SK-N-SH (cell line): ENCODE data around the gene GZMB. TPM values are rescaled to one million over a fixed set of nuclear protein-coding genes. Genes with fewer than 3 reads are reported as not detected.

Experiments
- CTCF ChIA-PET: fragments of 300-600, 350-600 bp; formaldehyde crosslinking; extraction: SDS; loops from one replicate; lab custom pipeline; 2021; lab: Yijun Ruan, JAX
- POLR2A ChIA-PET: fragments of 350-600 bp; sonication (Branson Sonifier 250); formaldehyde crosslinking; extraction: SDS; loops from one replicate; lab custom pipeline; 2020; ENCODE audit warnings: antibody characterized with exemption, inconsistent platforms; lab: Yijun Ruan, JAX
- DNase-seq: peaks from one replicate; pipeline ENCODE4 v3.0.0; 2012
- H2AFZ ChIP-seq: fragments of 200-600 bp; sonication (generic); 2 replicates; pipeline ENCODE4 v1.8.1; 2016; ENCODE audit warnings: antibody characterized with exemption, mild to moderate bottlenecking, low read depth
- H3F3A ChIP-seq: fragments of 200-600 bp; sonication (generic); replicated peaks from 2 replicates; pipeline ENCODE3; 2016; ENCODE audit warnings: antibody characterized with exemption, mild to moderate bottlenecking; ENCODE audit not compliant: insufficient read depth
- H3K27ac ChIP-seq, 2 experiments: fragments of 200-500 bp in 1 of 2; fragments of 200-600 bp in 1 of 2; sonication (Bioruptor generic) in 1 of 2; sonication (generic), shearing (Covaris generic) in 1 of 2; 2 replicates each; pipeline versions ENCODE4 v1.5.1 to v1.6.1; 2014 to 2016; ENCODE audit warnings: low read depth in 2 of 2, inconsistent platforms in 1 of 2, low read length in 1 of 2, mild to moderate bottlenecking in 1 of 2, mixed read lengths in 1 of 2
- H3K27me3 ChIP-seq: fragments of 200-600 bp; sonication (generic), shearing (Covaris generic); 2 replicates; pipeline ENCODE4 v1.6.1; 2016; ENCODE audit warnings: mixed run types; ENCODE audit not compliant: insufficient read depth
- H3K36me3 ChIP-seq, 2 experiments: fragments of 200-500 bp in 1 of 2; fragments of 200-600 bp in 1 of 2; sonication (Bioruptor generic) in 1 of 2; sonication (generic) in 1 of 2; replicated peaks in 1 of 2; 2 replicates each; pipeline versions ENCODE3 to v1.5.1; 2014 to 2016; ENCODE audit warnings: low read length in 1 of 2, mild to moderate bottlenecking in 1 of 2; ENCODE audit not compliant: insufficient read depth in 2 of 2, control insufficient read depth in 1 of 2
- H3K4me1 ChIP-seq, 2 experiments: fragments of 200-500 bp in 1 of 2; fragments of 200-600 bp in 1 of 2; sonication (Bioruptor generic) in 1 of 2; sonication (generic), shearing (Covaris generic) in 1 of 2; 2 replicates each; pipeline versions ENCODE4 v1.5.1 to v1.6.1; 2014 to 2016; ENCODE audit warnings: low read depth in 1 of 2, low read length in 1 of 2, mixed run types in 1 of 2; ENCODE audit not compliant: insufficient read depth in 2 of 2, control insufficient read depth in 1 of 2
- H3K4me2 ChIP-seq: fragments of 200-600 bp; sonication (generic), shearing (Covaris generic); 2 replicates; pipeline ENCODE4 v1.6.1; 2017; ENCODE audit warnings: mixed run types
- H3K4me3 ChIP-seq, 2 experiments: fragments of 200-500 bp in 1 of 2; fragments of 200-600 bp in 1 of 2; sonication (Bioruptor generic) in 1 of 2; sonication (generic), shearing (Covaris generic) in 1 of 2; 2 replicates each; pipeline versions ENCODE4 v1.5.1 to v1.8.1; 2014 to 2016; ENCODE audit warnings: low read depth in 2 of 2, inconsistent platforms in 1 of 2, low read length in 1 of 2, mild to moderate bottlenecking in 1 of 2, mixed read lengths in 1 of 2, moderate library complexity in 1 of 2
- H3K79me2 ChIP-seq: fragments of 200-600 bp; sonication (generic); 2 replicates; pipeline ENCODE4 v1.8.1; 2017; ENCODE audit warnings: mild to moderate bottlenecking; ENCODE audit not compliant: insufficient read depth
- H3K9ac ChIP-seq: fragments of 200-600 bp; sonication (generic); 2 replicates; pipeline ENCODE4 v1.6.1; 2017; ENCODE audit warnings: mixed run types
- H3K9me2 ChIP-seq: fragments of 200-600 bp; sonication (generic); 2 replicates; pipeline ENCODE4 v1.6.1; 2017; ENCODE audit warnings: mixed run types
- H3K9me3 ChIP-seq: fragments of 200-600 bp; sonication (generic); 2 replicates; pipeline ENCODE4 v1.6.1; 2017; ENCODE audit warnings: mixed run types, mild to moderate bottlenecking, moderate library complexity
- H4K20me1 ChIP-seq: fragments of 200-600 bp; sonication (generic); 2 replicates; pipeline ENCODE4 v1.6.1; 2017; ENCODE audit warnings: mild to moderate bottlenecking, mixed run types; ENCODE audit not compliant: insufficient read depth
- CHD2 ChIP-seq: fragments of 150-350 bp; IDR thresholded peaks from 2 replicates; pipeline ENCODE4 v1.6.1; 2018; ENCODE audit warnings: low read length; ENCODE audit not compliant: partially characterized antibody
- CTCF ChIP-seq: fragments of 200-600 bp; sonication (generic); IDR thresholded peaks from 2 replicates; pipeline ENCODE4 v1.6.1; 2017; ENCODE audit warnings: antibody characterized with exemption, mild to moderate bottlenecking, moderate library complexity
- ELF1 ChIP-seq: IDR thresholded peaks from 2 replicates; pipeline ENCODE4 v1.4.0; 2012
- EP300 ChIP-seq, 2 experiments: IDR thresholded peaks; 2 replicates each; pipeline versions ENCODE4 v1.4.0 to v1.6.1; 2012; ENCODE audit warnings: borderline replicate concordance in 1 of 2, low read depth in 1 of 2, low read length in 1 of 2
- EZH2phosphoT487 ChIP-seq: fragments of 200-600 bp; sonication (generic); IDR thresholded peaks from 2 replicates; pipeline ENCODE4 v1.6.1; 2017; ENCODE audit warnings: low read depth, mixed run types, mild to moderate bottlenecking, antibody characterized with exemption, moderate library complexity, borderline replicate concordance
- FOXM1 ChIP-seq: IDR thresholded peaks from 2 replicates; pipeline ENCODE4 v1.4.0; 2012; ENCODE audit warnings: low read depth, mild to moderate bottlenecking
- GABPA ChIP-seq: IDR thresholded peaks from 2 replicates; pipeline ENCODE4 v1.4.0; 2012; ENCODE audit warnings: low read depth, mild to moderate bottlenecking
- GATA2 ChIP-seq: sonication (generic); formaldehyde crosslinking; IDR thresholded peaks from 2 replicates; pipeline ENCODE4 v1.5.0; 2020; ENCODE audit warnings: mild to moderate bottlenecking, missing genetic modification reagents
- IRF3 ChIP-seq: fragments of 150-350 bp; IDR thresholded peaks from 2 replicates; pipeline ENCODE4 v1.6.1; 2016; ENCODE audit warnings: mild to moderate bottlenecking, low read depth, low read length
- JUND ChIP-seq: IDR thresholded peaks from 2 replicates; pipeline ENCODE4 v1.4.0; 2012
- MEF2A ChIP-seq: IDR thresholded peaks from 2 replicates; pipeline ENCODE4 v1.4.0; 2012; ENCODE audit warnings: low read depth, borderline replicate concordance
- NFIC ChIP-seq: IDR thresholded peaks from 2 replicates; pipeline ENCODE4 v1.4.0; 2012; ENCODE audit warnings: borderline replicate concordance
- RCOR1 ChIP-seq: fragments of 150-350 bp; IDR thresholded peaks from 2 replicates; pipeline ENCODE4 v1.6.1; 2017; ENCODE audit warnings: antibody characterized with exemption, low read length
- REST ChIP-seq: IDR thresholded peaks from 2 replicates; pipeline ENCODE4 v1.6.1; 2012; ENCODE audit warnings: mild to moderate bottlenecking, low read depth, low read length, moderate library complexity
- RXRA ChIP-seq: IDR thresholded peaks from 2 replicates; pipeline ENCODE4 v1.4.0; 2012; ENCODE audit warnings: low read depth, mild to moderate bottlenecking, borderline replicate concordance
- SMC3 ChIP-seq: IDR thresholded peaks from 2 replicates; pipeline ENCODE4 v1.6.1; 2012; ENCODE audit warnings: low read depth, low read length, improper control_type of control experiment
- TAF1 ChIP-seq: IDR thresholded peaks from 2 replicates; pipeline ENCODE4 v1.6.1; 2012; ENCODE audit warnings: low read depth, mild to moderate bottlenecking, low read length, moderate library complexity, borderline replicate concordance
- TCF12 ChIP-seq: IDR thresholded peaks from 2 replicates; pipeline ENCODE4 v1.4.0; 2012
- USF2 ChIP-seq: fragments of 150-350 bp; IDR thresholded peaks from 2 replicates; pipeline ENCODE4 v1.6.1; 2017; ENCODE audit warnings: antibody characterized with exemption, low read length, low read depth, borderline replicate concordance
- YY1 ChIP-seq: IDR thresholded peaks from 2 replicates; pipeline ENCODE4 v1.4.0; 2012; ENCODE audit warnings: low read depth, mild to moderate bottlenecking
- WGBS: methylation state at CpG from one replicate; pipeline ENCODE4 v1.1.6; 2017; ENCODE audit warnings: low lambda C conversion rate; 5-methylcytosine and 5-hydroxymethylcytosine counted together
- polyA plus RNA-seq, 3 experiments: library from polyadenylated mRNA; depleted of rRNA; stranded (reverse); fragments of >200 nt; gene quantifications; 2 replicates each; pipeline ENCODE4 v1.2.3, GENCODE V29; 2012

The GZMB gene
- polyA plus RNA-seq, 1 of the 3 experiments (the other 2 are of a cell fraction) = not detected

GRCh38 chr14:24670594-24670993 is 36.6 kb upstream of the GZMB start:
- Histone ChIP-seq H4K20me1 (no peaks in the 10 kb centered on the region), H3K4me3 (no peak overlapping the region), H3K9ac (no peak overlapping the region), H3K79me2 (no peaks in the 10 kb centered on the region), H3K36me3 (no peaks in the 10 kb centered on the region), H2AFZ (no peak overlapping the region), H3K4me1 (no peaks in the 10 kb centered on the region), H3F3A (no peaks in the 10 kb centered on the region), H3K9me2 (no peaks in the 10 kb centered on the region), H3K9me3 (no peaks in the 10 kb centered on the region), H3K27me3 (no peaks in the 10 kb centered on the region), H3K27ac (no peak overlapping the region), H3K4me2 (no peak overlapping the region)
- 0% methylated on average over 1 of the region's 1 CpG for WGBS
- TF ChIP-seq YY1 (no peak), SMC3 (no peak), IRF3 (no peak), ELF1 (no peak), CTCF (no peak), GATA2 (CRISPR knock-in tag) (no peak), FOXM1 (no peak), TAF1 (no peak), RCOR1 (no peak)
- no peak for DNase-seq
- CTCF ChIA-PET = no interaction called here
- POLR2A ChIA-PET = no interaction called here

GRCh38 chr14:24669651-24670050 is 35.7 kb upstream of the GZMB start:
- no peaks in the 10 kb centered on the region for H3K4me1 ChIP-seq
- H3K9ac ChIP-seq = no peak overlapping the region
- H3K27me3 ChIP-seq = no peaks in the 10 kb centered on the region
- no peak overlapping the region for H2AFZ ChIP-seq
- H3F3A ChIP-seq = no peaks in the 10 kb centered on the region
- H3K27ac ChIP-seq = no peak overlapping the region
- no peaks in the 10 kb centered on the region for H3K79me2 ChIP-seq
- 0% methylated on average over 1 of the region's 1 CpG for WGBS
- H3K4me3 ChIP-seq = no peak overlapping the region
- no peaks in the 10 kb centered on the region for H3K9me3 ChIP-seq
- DNase-seq = no peak
- H4K20me1 ChIP-seq = no peaks in the 10 kb centered on the region
- H3K4me2 ChIP-seq = no peak overlapping the region
- no peaks in the 10 kb centered on the region for H3K9me2 ChIP-seq
- POLR2A ChIA-PET = no interaction called here
- TF ChIP-seq ELF1 = no peak
- TF ChIP-seq FOXM1 = no peak
- TF ChIP-seq TAF1 = no peak
- no peak for TF ChIP-seq GATA2 (CRISPR knock-in tag)
- TF ChIP-seq USF2 = no peak
- TF ChIP-seq JUND = no peak
- TF ChIP-seq TCF12 = no peak
- no peak for TF ChIP-seq YY1
- no peak for TF ChIP-seq IRF3
- no peak for TF ChIP-seq GABPA
- TF ChIP-seq MEF2A = no peak
- TF ChIP-seq REST = no peak
- no peak for TF ChIP-seq CHD2
- TF ChIP-seq EP300 (IDR thresholded peaks at IDR 0.05; ENCODE audit: borderline replicate concordance in 1 of 2, low read depth in 1 of 2, low read length in 1 of 2) = no peak
- no peak for TF ChIP-seq NFIC
- no peak for TF ChIP-seq RXRA
- TF ChIP-seq EZH2phosphoT487 = no peak
- no peaks in the 10 kb centered on the region for H3K36me3 ChIP-seq
- CTCF ChIA-PET = no interaction called here
